DOHH2 (cell line): Measurements from ENCODE around the gene CRTC2.

Experiments used
- H3F3A ChIP-seq: fragments of 200-600 bp; sonication (generic), shearing (Covaris generic); 2 replicates; pipeline ENCODE4 v1.6.0; 2016; ENCODE audit warnings: antibody characterized with exemption, mild to moderate bottlenecking; ENCODE audit not compliant: control insufficient read depth, insufficient read depth
- H3K27ac ChIP-seq: fragments of 200-600 bp; sonication (generic); 2 replicates; pipeline ENCODE4 v1.5.1; 2014; ENCODE audit warnings: low read depth, mild to moderate bottlenecking, low read length, moderate library complexity
- H3K27me3 ChIP-seq: fragments of 200-600 bp; sonication (generic); 2 replicates; pipeline ENCODE4 v1.6.1; 2014; ENCODE audit warnings: mild to moderate bottlenecking, low read length, mixed read lengths; ENCODE audit not compliant: control insufficient read depth
- H3K36me3 ChIP-seq: fragments of 200-600 bp; sonication (generic); 2 replicates; pipeline ENCODE4 v1.6.1; 2014; ENCODE audit warnings: mild to moderate bottlenecking, low read length, moderate library complexity, mixed read lengths; ENCODE audit not compliant: control insufficient read depth
- H3K4me1 ChIP-seq: fragments of 200-600 bp; sonication (generic); 2 replicates; pipeline ENCODE4 v1.6.1; 2014; ENCODE audit warnings: mild to moderate bottlenecking, low read length, mixed read lengths; ENCODE audit not compliant: control insufficient read depth
- H3K4me2 ChIP-seq: fragments of 200-600 bp; sonication (generic); 2 replicates; pipeline ENCODE4 v1.6.0; 2014; ENCODE audit warnings: mild to moderate bottlenecking, low read length, moderate library complexity
- H3K4me3 ChIP-seq: fragments of 200-600 bp; sonication (generic); 2 replicates; pipeline ENCODE4 v1.5.1; 2014; ENCODE audit warnings: mild to moderate bottlenecking, low read length, mixed read lengths
- H3K79me2 ChIP-seq: fragments of 200-600 bp; sonication (generic); 2 replicates; pipeline ENCODE4 v1.6.1; 2014; ENCODE audit warnings: mild to moderate bottlenecking, low read length, mixed read lengths; ENCODE audit not compliant: control insufficient read depth
- H3K9me2 ChIP-seq: fragments of 200-600 bp; sonication (generic); replicated peaks from 2 replicates; pipeline ENCODE4 v1.6.1; 2014; ENCODE audit warnings: mild to moderate bottlenecking, low read length, mixed read lengths; ENCODE audit not compliant: control insufficient read depth
- H3K9me3 ChIP-seq: fragments of 200-600 bp; sonication (generic); 2 replicates; pipeline ENCODE4 v1.6.1; 2014; ENCODE audit warnings: antibody characterized with exemption, low read length, mixed read lengths; ENCODE audit not compliant: control insufficient read depth, insufficient read depth
- H4K20me1 ChIP-seq: fragments of 200-600 bp; sonication (generic); 2 replicates; pipeline ENCODE4 v1.6.0; 2014; ENCODE audit warnings: low read depth, mild to moderate bottlenecking, antibody characterized with exemption, low read length, moderate library complexity; ENCODE audit not compliant: control insufficient read depth, insufficient read depth
- EZH2phosphoT487 ChIP-seq: fragments of 200-600 bp; sonication (generic); IDR thresholded peaks from 2 replicates; pipeline ENCODE4 v1.6.1; 2017; ENCODE audit warnings: borderline replicate concordance, mild to moderate bottlenecking, antibody characterized with exemption, low read length, moderate library complexity, mixed read lengths
- TF ChIP-seq, protein P1 (sequence below): fragments of 200-600 bp; sonication (generic); IDR thresholded peaks from one replicate; pipeline ENCODE4 v1.5.1; 2014; ENCODE audit warnings: antibody characterized with exemption, mild to moderate bottlenecking, low read depth, low read length; ENCODE audit not compliant: poor library complexity, severe bottlenecking

CRTC2 gene

GRCh38 chr1:153932156-153933131 is 26.0 kb downstream of the CRTC2 start:
- Histone ChIP-seq H3K4me1 (peaks cover 24% of the 10 kb centered on the region), H3K9me3 (no peaks in the 10 kb centered on the region), H4K20me1 (no peaks in the 10 kb centered on the region), H3K27ac (no peak overlapping the region), H3F3A (peaks cover 12% of the 10 kb centered on the region), H3K36me3 (peaks cover 76% of the 10 kb centered on the region), H3K9me2 (no peaks in the 10 kb centered on the region), H3K79me2 (no peaks in the 10 kb centered on the region), H3K27me3 (no peaks in the 10 kb centered on the region), H3K4me3 (no peak overlapping the region), H3K4me2 (no peak overlapping the region)
- TF ChIP-seq EZH2phosphoT487: no peak
- TF ChIP-seq, protein P1, sequence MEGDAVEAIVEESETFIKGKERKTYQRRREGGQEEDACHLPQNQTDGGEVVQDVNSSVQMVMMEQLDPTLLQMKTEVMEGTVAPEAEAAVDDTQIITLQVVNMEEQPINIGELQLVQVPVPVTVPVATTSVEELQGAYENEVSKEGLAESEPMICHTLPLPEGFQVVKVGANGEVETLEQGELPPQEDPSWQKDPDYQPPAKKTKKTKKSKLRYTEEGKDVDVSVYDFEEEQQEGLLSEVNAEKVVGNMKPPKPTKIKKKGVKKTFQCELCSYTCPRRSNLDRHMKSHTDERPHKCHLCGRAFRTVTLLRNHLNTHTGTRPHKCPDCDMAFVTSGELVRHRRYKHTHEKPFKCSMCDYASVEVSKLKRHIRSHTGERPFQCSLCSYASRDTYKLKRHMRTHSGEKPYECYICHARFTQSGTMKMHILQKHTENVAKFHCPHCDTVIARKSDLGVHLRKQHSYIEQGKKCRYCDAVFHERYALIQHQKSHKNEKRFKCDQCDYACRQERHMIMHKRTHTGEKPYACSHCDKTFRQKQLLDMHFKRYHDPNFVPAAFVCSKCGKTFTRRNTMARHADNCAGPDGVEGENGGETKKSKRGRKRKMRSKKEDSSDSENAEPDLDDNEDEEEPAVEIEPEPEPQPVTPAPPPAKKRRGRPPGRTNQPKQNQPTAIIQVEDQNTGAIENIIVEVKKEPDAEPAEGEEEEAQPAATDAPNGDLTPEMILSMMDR: no peak

DNA sequence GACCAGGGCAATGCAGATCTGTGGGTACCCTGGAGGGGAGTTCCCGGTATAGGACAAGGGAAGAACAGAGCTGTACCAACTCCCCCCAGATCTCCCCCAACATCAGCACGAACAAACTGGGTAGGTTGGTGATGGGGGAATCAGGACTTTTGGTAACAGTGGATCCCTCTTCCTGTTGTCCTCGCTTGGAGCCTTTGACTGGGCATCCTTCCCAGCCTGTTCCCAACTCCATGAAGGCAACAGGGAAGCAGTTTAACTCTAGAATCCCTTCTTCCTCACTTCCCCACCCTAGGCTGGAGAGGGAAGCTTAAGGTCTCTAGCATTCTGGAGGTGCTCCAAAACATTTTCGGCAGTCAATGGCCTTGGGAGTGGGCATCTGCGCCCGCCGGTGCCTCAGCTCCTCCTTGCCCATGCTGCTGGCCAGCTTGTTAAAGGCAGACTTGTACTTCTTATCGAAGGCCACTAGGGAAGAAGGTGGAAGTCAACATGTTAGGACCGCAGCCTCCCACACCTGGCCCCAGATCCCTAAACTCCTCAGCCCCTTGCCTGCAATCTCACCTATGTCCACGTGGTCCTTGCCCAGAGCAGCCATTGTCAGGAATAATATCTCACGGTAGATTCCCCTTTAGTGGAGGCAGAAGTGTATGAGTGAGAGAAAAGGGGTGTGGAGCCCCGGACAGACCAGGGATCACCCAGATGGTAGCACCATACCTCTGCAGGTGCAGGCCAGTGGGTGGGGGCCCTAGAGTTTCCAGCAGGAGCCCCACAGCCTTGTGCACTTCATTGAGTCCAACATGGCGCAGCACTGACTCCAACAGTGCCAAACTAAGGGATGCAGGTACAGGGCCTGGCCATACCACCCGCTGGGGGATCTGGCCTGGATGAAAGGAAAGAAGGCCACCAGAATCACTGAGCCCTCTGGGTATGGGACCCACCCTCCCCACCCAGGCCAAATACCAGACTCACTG is 28.1 kb downstream of the CRTC2 start:
- no peak overlapping the region for H3K4me3 ChIP-seq
- H3K27me3 ChIP-seq: no peaks in the 10 kb centered on the region
- peaks cover 23% of the 10 kb centered on the region for H3F3A ChIP-seq
- no peak overlapping the region for H3K27ac ChIP-seq
- H3K9me2 ChIP-seq: no peaks in the 10 kb centered on the region
- no peaks in the 10 kb centered on the region for H3K79me2 ChIP-seq
- H4K20me1 ChIP-seq: no peaks in the 10 kb centered on the region
- no peak for TF ChIP-seq EZH2phosphoT487
- TF ChIP-seq, protein P1: peak; percentile 17
- peaks cover 56% of the 10 kb centered on the region for H3K36me3 ChIP-seq
- no peak overlapping the region for H3K4me2 ChIP-seq
- peaks cover 24% of the 10 kb centered on the region for H3K4me1 ChIP-seq
- H3K9me3 ChIP-seq: no peaks in the 10 kb centered on the region

DNA sequence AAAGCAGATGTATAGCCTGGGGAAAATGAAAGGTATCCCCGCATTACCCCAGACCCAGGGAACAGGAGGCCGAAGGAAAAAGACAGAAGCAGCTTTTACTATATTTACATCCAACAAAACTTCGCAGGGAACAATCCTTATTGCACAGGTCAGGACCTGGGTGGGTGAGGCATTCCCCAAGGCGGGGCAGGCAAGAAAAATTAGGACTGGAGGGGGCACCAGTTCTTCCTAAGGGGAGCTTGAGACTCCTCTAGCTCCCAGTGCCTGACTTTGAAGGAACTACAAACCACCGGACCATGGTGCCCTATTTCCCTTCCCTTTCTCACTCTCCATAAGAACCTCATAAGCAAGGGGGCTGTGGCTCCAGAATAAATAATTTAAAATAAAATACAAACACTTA is 29.0 kb downstream of the CRTC2 start:
- Histone ChIP-seq H3K9me2 (no peaks in the 10 kb centered on the region), H3F3A (peaks cover 23% of the 10 kb centered on the region), H3K4me2 (no peak overlapping the region), H3K27ac (no peak overlapping the region), H3K4me1 (peaks cover 25% of the 10 kb centered on the region), H3K27me3 (no peaks in the 10 kb centered on the region), H3K79me2 (peaks cover 3% of the 10 kb centered on the region), H3K9me3 (no peaks in the 10 kb centered on the region), H3K36me3 (peaks cover 48% of the 10 kb centered on the region), H3K4me3 (no peak overlapping the region), H4K20me1 (no peaks in the 10 kb centered on the region)
- TF ChIP-seq EZH2phosphoT487: no peak
- TF ChIP-seq, protein P1: no peak
